HepG2 (cell line): ENCODE data around the gene FOXK2. TPM values are rescaled to one million over a fixed set of nuclear protein-coding genes. Genes with fewer than 3 reads are reported as not detected.

ENCODE experiments used
- CCAR2 ChIP-seq: fragments of 200-400 bp; formaldehyde crosslinking; optimal IDR thresholded peaks from 2 replicates; pipeline ENCODE3; 2018; ENCODE audit warnings: low read depth, mild to moderate bottlenecking, low read length, moderate library complexity
- ELF1 ChIP-seq: sonication (generic); formaldehyde crosslinking; IDR thresholded peaks from 2 replicates; pipeline ENCODE4 v1.4.0; 2020; ENCODE audit warnings: missing genetic modification reagents
- FOXM1 ChIP-seq: sonication (generic); formaldehyde crosslinking; IDR thresholded peaks from 2 replicates; pipeline ENCODE4 v1.5.0; 2020; ENCODE audit warnings: missing genetic modification reagents
- FOXP1 ChIP-seq, 2 experiments: fragments of 450-650 bp in 1 of 2; IDR thresholded peaks; 2 replicates each; pipeline ENCODE4 v1.6.1; 2017 to 2018; ENCODE audit warnings: antibody characterized with exemption in 1 of 2
- IRF2 ChIP-seq: IDR thresholded peaks from 2 replicates; pipeline ENCODE4 v1.6.1; 2018; ENCODE audit warnings: missing genetic modification reagents, missing compliant biosample characterization
- IRX3 ChIP-seq: sonication (generic); formaldehyde crosslinking; IDR thresholded peaks from 2 replicates; pipeline ENCODE4 v1.8.1; 2023; ENCODE audit warnings: mild to moderate bottlenecking, low read depth, missing genetic modification reagents, borderline replicate concordance
- KLF9 ChIP-seq: IDR thresholded peaks from 2 replicates; pipeline ENCODE4 v1.6.1; 2016; ENCODE audit warnings: low read depth
- POLR2A ChIP-seq, 2 experiments: IDR thresholded peaks; 2 replicates each; pipeline ENCODE4 v1.6.1; 2011; ENCODE audit warnings: low read depth in 2 of 2, low read length in 2 of 2, mild to moderate bottlenecking in 1 of 2, moderate library complexity in 1 of 2; ENCODE audit not compliant: insufficient read depth in 1 of 2
- U2AF2 ChIP-seq: fragments of 200-400 bp; formaldehyde crosslinking; IDR thresholded peaks from 2 replicates; pipeline ENCODE4 v1.6.1; 2017; ENCODE audit warnings: low read depth, mild to moderate bottlenecking, low read length
- ZC3H13 ChIP-seq: sonication (generic); formaldehyde crosslinking; IDR thresholded peaks from 2 replicates; pipeline ENCODE4 v1.8.1; 2023; ENCODE audit warnings: mild to moderate bottlenecking, missing genetic modification reagents, moderate library complexity
- ZFX ChIP-seq: sonication (generic); formaldehyde crosslinking; IDR thresholded peaks from 2 replicates; pipeline ENCODE4 v1.4.0; 2020; ENCODE audit warnings: mild to moderate bottlenecking, low read depth, missing genetic modification reagents, moderate library complexity
- ZNF292 ChIP-seq: sonication (generic); formaldehyde crosslinking; IDR thresholded peaks from 2 replicates; pipeline ENCODE4 v1.8.1; 2022; ENCODE audit warnings: mild to moderate bottlenecking, low read depth, missing genetic modification reagents, borderline replicate concordance
- ZNF33B ChIP-seq: sonication (generic); formaldehyde crosslinking; IDR thresholded peaks from 2 replicates; pipeline ENCODE4 v1.5.1; 2020; ENCODE audit warnings: mild to moderate bottlenecking, missing genetic modification reagents
- ZNF644 ChIP-seq: IDR thresholded peaks from 2 replicates; pipeline ENCODE4 v1.6.1; 2016; ENCODE audit warnings: low read depth
- ZSCAN29 ChIP-seq: sonication (generic); formaldehyde crosslinking; conservative IDR thresholded peaks from 2 replicates; pipeline ENCODE4 v1.4.0; 2020; ENCODE audit warnings: mild to moderate bottlenecking, missing genetic modification reagents
- polyA plus RNA-seq, 8 experiments: library from polyadenylated mRNA; depleted of rRNA in 3 of 8; stranded (reverse) in 7 of 8; unstranded in 1 of 8; fragments of >200 nt; fragmentation: Illumina TruSeq in 4 of 8; extraction: Trizol in 4 of 8; gene quantifications; 2 replicates each; pipeline versions ENCODE4 v1.2.1 to v1.2.3, GENCODE V29; 2011 to 2016; ENCODE audit warnings: low read depth in 4 of 8, missing spikeins in 1 of 8, mixed read lengths in 1 of 8; ENCODE audit not compliant: insufficient read depth in 1 of 8
- total RNA-seq, 5 experiments: library from RNA; depleted of rRNA; stranded (reverse); fragments of >200 nt; fragmentation: Illumina TruSeq; extraction: Trizol; gene quantifications; 2 replicates each; pipeline ENCODE4 v1.2.3, GENCODE V29; 2016; ENCODE audit warnings: low read depth in 1 of 5
- TF ChIP-seq, protein P1 (sequence below): sonication (generic); formaldehyde crosslinking; IDR thresholded peaks from 2 replicates; pipeline ENCODE4 v1.5.1; 2020; ENCODE audit warnings: missing genetic modification reagents, mild to moderate bottlenecking, borderline replicate concordance
- TF ChIP-seq, protein P2 (sequence below): sonication (generic); formaldehyde crosslinking; IDR thresholded peaks from 2 replicates; pipeline ENCODE4 v1.4.0; 2020; ENCODE audit warnings: missing genetic modification reagents, mild to moderate bottlenecking, borderline replicate concordance
- TF ChIP-seq, protein P3 (sequence below): sonication (generic); formaldehyde crosslinking; IDR thresholded peaks from 2 replicates; pipeline ENCODE4 v1.4.0; 2020; ENCODE audit warnings: missing genetic modification reagents, mild to moderate bottlenecking, borderline replicate concordance
- TF ChIP-seq, protein P4 (sequence below): sonication (generic); formaldehyde crosslinking; IDR thresholded peaks from 2 replicates; pipeline ENCODE4 v1.4.0; 2020; ENCODE audit warnings: missing genetic modification reagents
- TF ChIP-seq, protein P5 (sequence below): sonication (generic); formaldehyde crosslinking; IDR thresholded peaks from 2 replicates; pipeline ENCODE4 v1.5.0; 2020; ENCODE audit warnings: missing genetic modification reagents

Gene FOXK2
- total and polyA plus RNA-seq, 2 of the 13 experiments (the other 11 are each of a cell fraction or from before 2014, with no cell fraction given), result 67.1 to 67.2 TPM

DNA sequence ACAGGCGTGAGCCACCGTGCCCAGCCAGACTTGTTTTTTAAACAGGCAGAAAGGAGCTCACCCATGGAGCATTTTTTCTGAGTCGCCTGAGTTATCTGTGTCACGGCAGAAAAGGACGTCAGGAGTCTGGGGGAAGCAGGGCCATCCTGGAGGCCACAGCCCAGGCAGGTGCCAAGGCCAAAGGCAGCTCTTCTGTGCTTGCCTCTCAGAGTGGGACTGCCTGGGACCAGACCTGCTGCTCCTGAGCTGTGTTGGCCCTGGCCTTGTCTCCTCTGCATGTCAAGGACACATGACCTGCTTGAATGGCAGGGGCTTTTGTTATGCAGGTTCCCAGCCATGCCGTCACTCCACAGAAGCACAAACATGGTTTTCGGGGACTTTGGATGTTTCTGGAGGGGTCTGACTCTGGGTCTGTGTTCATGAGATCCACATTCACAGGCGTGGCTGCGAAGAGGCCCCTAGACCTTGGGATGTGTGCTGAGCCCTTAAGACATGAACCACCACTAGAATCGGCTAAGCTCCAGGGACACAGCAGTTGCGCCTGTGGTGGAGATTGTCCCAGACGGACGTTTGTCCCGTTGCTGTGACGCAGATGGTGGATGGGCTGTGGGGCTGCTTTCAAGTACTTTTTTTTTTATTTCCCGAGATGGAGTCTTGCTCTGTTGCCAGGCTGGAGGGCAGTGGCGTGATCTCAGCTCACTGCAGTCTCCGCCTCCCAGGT lies 33.8 kb downstream of the FOXK2 start (continued):
- TF ChIP-seq, protein P1, sequence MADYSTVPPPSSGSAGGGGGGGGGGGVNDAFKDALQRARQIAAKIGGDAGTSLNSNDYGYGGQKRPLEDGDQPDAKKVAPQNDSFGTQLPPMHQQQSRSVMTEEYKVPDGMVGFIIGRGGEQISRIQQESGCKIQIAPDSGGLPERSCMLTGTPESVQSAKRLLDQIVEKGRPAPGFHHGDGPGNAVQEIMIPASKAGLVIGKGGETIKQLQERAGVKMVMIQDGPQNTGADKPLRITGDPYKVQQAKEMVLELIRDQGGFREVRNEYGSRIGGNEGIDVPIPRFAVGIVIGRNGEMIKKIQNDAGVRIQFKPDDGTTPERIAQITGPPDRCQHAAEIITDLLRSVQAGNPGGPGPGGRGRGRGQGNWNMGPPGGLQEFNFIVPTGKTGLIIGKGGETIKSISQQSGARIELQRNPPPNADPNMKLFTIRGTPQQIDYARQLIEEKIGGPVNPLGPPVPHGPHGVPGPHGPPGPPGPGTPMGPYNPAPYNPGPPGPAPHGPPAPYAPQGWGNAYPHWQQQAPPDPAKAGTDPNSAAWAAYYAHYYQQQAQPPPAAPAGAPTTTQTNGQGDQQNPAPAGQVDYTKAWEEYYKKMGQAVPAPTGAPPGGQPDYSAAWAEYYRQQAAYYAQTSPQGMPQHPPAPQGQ (CRISPR knock-in tag), result no peak
- TF ChIP-seq CCAR2 (no peak), ZSCAN29 (CRISPR knock-in tag) (no peak), ELF1 (CRISPR knock-in tag) (peak; percentile 31; the same call in 1 of the 2 replicates), POLR2A (IDR thresholded peaks at IDR 0.05; ENCODE audit: insufficient read depth in 1 of 2, low read depth in 2 of 2, low read length in 2 of 2) (peak in 1 of 2 experiments; percentile 45; a peak in 1 of 4 replicates), ZNF292 (peak; percentile 32; the same call in 1 of the 2 replicates), ZNF33B (no peak), ZC3H13 (CRISPR knock-in tag) (no peak), KLF9 (no peak), ZFX (CRISPR knock-in tag) (peak; percentile 66; the same call in 1 of the 2 replicates), FOXM1 (CRISPR knock-in tag) (no peak), FOXP1 (IDR thresholded peaks at IDR 0.05) (no peak), FOXP1 (CRISPR knock-in tag; IDR thresholded peaks at IDR 0.05) (0 out of 2 replicates have a peak, but pooled peaks have one; percentile 40), U2AF2 (no peak), ZNF644 (CRISPR knock-in tag) (no peak), IRF2 (CRISPR knock-in tag) (0 out of 2 replicates have a peak, but pooled peaks have one; percentile 11), IRX3 (CRISPR knock-in tag) (no peak)
- TF ChIP-seq, protein P2, sequence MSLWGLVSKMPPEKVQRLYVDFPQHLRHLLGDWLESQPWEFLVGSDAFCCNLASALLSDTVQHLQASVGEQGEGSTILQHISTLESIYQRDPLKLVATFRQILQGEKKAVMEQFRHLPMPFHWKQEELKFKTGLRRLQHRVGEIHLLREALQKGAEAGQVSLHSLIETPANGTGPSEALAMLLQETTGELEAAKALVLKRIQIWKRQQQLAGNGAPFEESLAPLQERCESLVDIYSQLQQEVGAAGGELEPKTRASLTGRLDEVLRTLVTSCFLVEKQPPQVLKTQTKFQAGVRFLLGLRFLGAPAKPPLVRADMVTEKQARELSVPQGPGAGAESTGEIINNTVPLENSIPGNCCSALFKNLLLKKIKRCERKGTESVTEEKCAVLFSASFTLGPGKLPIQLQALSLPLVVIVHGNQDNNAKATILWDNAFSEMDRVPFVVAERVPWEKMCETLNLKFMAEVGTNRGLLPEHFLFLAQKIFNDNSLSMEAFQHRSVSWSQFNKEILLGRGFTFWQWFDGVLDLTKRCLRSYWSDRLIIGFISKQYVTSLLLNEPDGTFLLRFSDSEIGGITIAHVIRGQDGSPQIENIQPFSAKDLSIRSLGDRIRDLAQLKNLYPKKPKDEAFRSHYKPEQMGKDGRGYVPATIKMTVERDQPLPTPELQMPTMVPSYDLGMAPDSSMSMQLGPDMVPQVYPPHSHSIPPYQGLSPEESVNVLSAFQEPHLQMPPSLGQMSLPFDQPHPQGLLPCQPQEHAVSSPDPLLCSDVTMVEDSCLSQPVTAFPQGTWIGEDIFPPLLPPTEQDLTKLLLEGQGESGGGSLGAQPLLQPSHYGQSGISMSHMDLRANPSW (CRISPR knock-in tag), result no peak
- TF ChIP-seq, protein P3, sequence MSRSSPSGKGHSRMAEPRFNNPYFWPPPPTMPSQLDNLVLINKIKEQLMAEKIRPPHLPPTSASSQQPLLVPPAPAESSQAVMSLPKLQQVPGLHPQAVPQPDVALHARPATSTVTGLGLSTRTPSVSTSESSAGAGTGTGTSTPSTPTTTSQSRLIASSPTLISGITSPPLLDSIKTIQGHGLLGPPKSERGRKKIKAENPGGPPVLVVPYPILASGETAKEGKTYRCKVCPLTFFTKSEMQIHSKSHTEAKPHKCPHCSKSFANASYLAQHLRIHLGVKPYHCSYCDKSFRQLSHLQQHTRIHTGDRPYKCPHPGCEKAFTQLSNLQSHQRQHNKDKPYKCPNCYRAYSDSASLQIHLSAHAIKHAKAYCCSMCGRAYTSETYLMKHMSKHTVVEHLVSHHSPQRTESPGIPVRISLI, result peak; percentile 42
- TF ChIP-seq, protein P4, sequence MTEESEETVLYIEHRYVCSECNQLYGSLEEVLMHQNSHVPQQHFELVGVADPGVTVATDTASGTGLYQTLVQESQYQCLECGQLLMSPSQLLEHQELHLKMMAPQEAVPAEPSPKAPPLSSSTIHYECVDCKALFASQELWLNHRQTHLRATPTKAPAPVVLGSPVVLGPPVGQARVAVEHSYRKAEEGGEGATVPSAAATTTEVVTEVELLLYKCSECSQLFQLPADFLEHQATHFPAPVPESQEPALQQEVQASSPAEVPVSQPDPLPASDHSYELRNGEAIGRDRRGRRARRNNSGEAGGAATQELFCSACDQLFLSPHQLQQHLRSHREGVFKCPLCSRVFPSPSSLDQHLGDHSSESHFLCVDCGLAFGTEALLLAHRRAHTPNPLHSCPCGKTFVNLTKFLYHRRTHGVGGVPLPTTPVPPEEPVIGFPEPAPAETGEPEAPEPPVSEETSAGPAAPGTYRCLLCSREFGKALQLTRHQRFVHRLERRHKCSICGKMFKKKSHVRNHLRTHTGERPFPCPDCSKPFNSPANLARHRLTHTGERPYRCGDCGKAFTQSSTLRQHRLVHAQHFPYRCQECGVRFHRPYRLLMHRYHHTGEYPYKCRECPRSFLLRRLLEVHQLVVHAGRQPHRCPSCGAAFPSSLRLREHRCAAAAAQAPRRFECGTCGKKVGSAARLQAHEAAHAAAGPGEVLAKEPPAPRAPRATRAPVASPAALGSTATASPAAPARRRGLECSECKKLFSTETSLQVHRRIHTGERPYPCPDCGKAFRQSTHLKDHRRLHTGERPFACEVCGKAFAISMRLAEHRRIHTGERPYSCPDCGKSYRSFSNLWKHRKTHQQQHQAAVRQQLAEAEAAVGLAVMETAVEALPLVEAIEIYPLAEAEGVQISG (CRISPR knock-in tag), result 0 out of 2 replicates have a peak, but pooled peaks have one; percentile 45
- TF ChIP-seq, protein P5, sequence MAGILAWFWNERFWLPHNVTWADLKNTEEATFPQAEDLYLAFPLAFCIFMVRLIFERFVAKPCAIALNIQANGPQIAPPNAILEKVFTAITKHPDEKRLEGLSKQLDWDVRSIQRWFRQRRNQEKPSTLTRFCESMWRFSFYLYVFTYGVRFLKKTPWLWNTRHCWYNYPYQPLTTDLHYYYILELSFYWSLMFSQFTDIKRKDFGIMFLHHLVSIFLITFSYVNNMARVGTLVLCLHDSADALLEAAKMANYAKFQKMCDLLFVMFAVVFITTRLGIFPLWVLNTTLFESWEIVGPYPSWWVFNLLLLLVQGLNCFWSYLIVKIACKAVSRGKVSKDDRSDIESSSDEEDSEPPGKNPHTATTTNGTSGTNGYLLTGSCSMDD (CRISPR knock-in tag), result no peak
